Motor neuron (in vitro differentiated cells): ENCODE data around the gene POLR1A. TPM values are rescaled to one million over a fixed set of nuclear protein-coding genes. Genes with fewer than 3 reads are reported as not detected.

Experiments
- ATAC-seq, 8 experiments: fragments of 200-7000 bp; cut with Tn5 transposase; replicated peaks in 6 of 8; 2 replicates each; pipeline ENCODE4 v1.8.0; 2021; ENCODE audit warnings: mild to moderate bottlenecking in 8 of 8, moderate library complexity in 8 of 8
- H3K27ac ChIP-seq, 2 donors: fragments of 250-450 bp; sonication (Bioruptor Pico); 2 replicates each; pipeline ENCODE4 v1.9.0; 2021; ENCODE audit warnings: antibody characterized with exemption in 2 of 2, mild to moderate bottlenecking in 2 of 2, moderate library complexity in 1 of 2
- H3K4me1 ChIP-seq, 2 donors: fragments of 250-450 bp; sonication (Bioruptor Pico); replicated peaks in 1 of 2; 2 replicates each; pipeline ENCODE4 v1.6.1; 2021; ENCODE audit warnings: antibody characterized with exemption in 2 of 2, mild to moderate bottlenecking in 2 of 2, moderate library complexity in 1 of 2
- H3K4me3 ChIP-seq, 5 donors: fragments of 250-450 bp; sonication (Bioruptor Pico); 2 replicates each; pipeline ENCODE4 v1.9.0; 2021; ENCODE audit warnings: antibody characterized with exemption in 5 of 5, mild to moderate bottlenecking in 5 of 5, moderate library complexity in 4 of 5
- WGBS, 10 experiments: fragments of 450-650 bp; shearing (Covaris generic); methylation state at CpG; one replicate each; pipeline ENCODE4 v1.0.0; 2022; 5-methylcytosine and 5-hydroxymethylcytosine counted together
- in situ Hi-C, 9 experiments: fragments of 400-800 bp; cut with MboI; loops; one replicate each; pipeline ENCODE4 v1.15.0; 2021; ENCODE audit warnings: low sequenced_read_pairs in 9 of 9, low pct_unique_long_range_greater_than_20kb in 2 of 9; ENCODE audit not compliant: unreplicated experiment in 9 of 9
- total RNA-seq, 8 experiments: library from RNA; unstranded; fragments of 300-600 nt; gene quantifications; 2 replicates each; pipeline versions ENCODE4 v1.2.3 to v1.2.4, GENCODE V29; 2022

The POLR1A gene
- total RNA-seq, 8 experiments from 2014 or later = 9.5 to 44.6 (median 19.2) TPM

DNA sequence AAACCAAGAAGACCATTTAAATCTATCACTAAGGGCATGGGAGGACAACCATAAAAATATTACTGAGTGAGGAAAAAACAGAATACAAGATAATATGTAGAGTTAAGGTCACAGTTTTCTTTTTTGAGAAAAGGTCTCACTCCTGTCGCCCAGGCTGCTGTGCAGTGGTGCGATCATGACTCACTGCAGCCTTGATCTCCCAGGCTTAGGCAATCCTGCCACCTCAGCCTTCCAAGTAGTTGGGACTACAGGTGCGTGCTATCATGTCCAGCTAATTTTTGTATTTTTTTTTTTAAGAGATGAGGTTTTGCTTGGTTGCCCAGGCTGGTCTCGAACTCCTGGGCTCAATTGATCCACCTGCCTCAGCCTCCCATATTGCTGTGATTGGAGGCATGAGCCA is 24.0 kb downstream of the POLR1A start:
- no peaks in the 10 kb centered on the region for H3K4me1 ChIP-seq
- ATAC-seq = no peak
- no peak overlapping the region for H3K4me3 ChIP-seq
- in situ Hi-C loops = loop anchor here in 3 of 9 experiments (25.0 kb wide), 1 partner anchor 244 kb away; no protein-coding TSS in a partner anchor
- WGBS, 10 experiments = 87 to 100% (median 100%) methylated on average over 1 to 4 of the region's 4 CpGs; no CpG with 5 or more reads in 2 of the 10 experiments
- H3K27ac ChIP-seq = no peak overlapping the region

GRCh38 chr2:86079981-86080911 is 25.4 kb downstream of the POLR1A start:
- no peaks in the 10 kb centered on the region for H3K4me1 ChIP-seq
- no peak overlapping the region for H3K27ac ChIP-seq
- in situ Hi-C loops = loop anchor here in 5 of 9 experiments (5.0 to 25.0 kb wide), 3 partner anchors 243 to 255 kb away; no protein-coding TSS in a partner anchor
- 8 to 100% (median 84%) methylated on average over 1 to 8 of the region's 14 CpGs; no CpG with 5 or more reads in 2 of the 10 experiments for WGBS, 10 experiments
- H3K4me3 ChIP-seq = no peak overlapping the region
- peak; percentile 80 to 94 (median 86) for ATAC-seq

DNA sequence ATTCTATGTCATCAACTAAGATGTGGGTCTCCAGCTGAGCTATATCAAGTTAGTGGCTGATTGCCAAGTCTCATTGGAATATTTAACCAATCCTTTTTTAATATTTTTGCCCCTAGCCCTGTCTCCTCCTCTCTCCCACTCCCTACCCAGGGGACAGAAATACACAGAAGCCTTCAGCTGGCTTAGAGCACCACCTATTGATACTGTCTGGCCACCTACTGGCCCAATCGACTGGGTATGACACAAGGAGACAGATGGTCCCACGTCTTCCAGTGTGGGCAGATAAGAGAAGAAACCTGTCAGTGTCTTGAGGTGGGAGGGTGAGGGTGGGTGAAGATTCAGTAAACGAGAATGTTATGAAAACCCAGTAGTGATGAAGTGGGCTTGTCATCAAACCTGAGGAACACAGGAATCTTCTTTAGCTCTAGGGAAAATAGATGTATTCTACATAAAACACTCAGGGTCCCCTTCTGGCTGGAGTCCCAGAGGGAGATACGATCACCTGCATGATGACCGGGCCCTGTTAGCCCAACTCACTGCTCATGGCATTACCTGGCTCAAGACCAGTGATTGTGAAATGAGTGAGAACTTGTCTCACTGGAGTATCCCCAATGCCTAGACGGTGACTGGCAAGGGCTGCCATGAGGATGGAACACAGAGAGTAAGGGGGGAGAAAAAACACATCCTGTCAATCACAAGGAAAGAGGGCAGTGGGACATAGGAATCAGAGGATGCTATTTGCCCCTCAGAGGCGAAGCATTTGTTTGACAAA is 26.7 kb downstream of the POLR1A start:
- Histone ChIP-seq H3K4me1 (no peaks in the 10 kb centered on the region), H3K27ac (no peak overlapping the region), H3K4me3 (no peak overlapping the region)
- peak in 4 of 8 experiments; percentile 39 to 72 (median 47) for ATAC-seq
- in situ Hi-C loops = loop anchor here in 5 of 9 experiments (5.0 to 25.0 kb wide), 3 partner anchors 242 to 254 kb away; no protein-coding TSS in a partner anchor
- 20 to 100% (median 71%) methylated on average over 1 to 4 of the region's 7 CpGs; no CpG with 5 or more reads in 3 of the 10 experiments for WGBS, 10 experiments

GRCh38 chr2:86075886-86076285 is 29.8 kb downstream of the POLR1A start:
- H3K27ac ChIP-seq = no peak overlapping the region
- in situ Hi-C loops = loop anchor here in 5 of 9 experiments (5.0 to 25.0 kb wide), 3 partner anchors 239 to 251 kb away; no protein-coding TSS in a partner anchor
- no peak overlapping the region for H3K4me3 ChIP-seq
- no peaks in the 10 kb centered on the region for H3K4me1 ChIP-seq
- ATAC-seq = no peak
- 96 to 100% (median 100%) methylated on average over 1 to 4 of the region's 5 CpGs; no CpG with 5 or more reads in 3 of the 10 experiments for WGBS, 10 experiments

DNA sequence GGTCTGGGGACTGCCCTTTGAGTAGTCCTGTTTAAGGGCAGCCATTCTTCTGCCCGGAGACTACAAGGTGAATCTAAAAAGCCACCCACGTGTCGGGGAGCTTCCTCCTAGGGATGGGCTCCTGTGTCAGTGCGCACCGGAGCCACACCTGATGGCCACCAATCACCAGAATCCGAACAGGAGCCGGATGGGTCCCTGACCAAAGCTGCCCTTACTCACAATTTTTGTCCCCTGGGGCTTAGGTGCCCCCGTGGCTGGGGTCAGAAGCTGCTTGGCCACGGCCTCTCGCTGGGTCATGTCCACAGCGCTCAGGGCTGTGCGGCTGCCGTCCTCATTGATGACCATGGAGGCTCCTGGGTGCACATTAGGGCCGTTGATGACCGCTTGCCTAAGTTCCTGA is 30.9 kb downstream of the POLR1A start:
- in situ Hi-C loops = loop anchor here in 5 of 9 experiments (5.0 to 25.0 kb wide), 3 partner anchors 238 to 250 kb away; no protein-coding TSS in a partner anchor
- no peak for ATAC-seq
- Histone ChIP-seq H3K4me3 (no peak overlapping the region), H3K4me1 (no peaks in the 10 kb centered on the region), H3K27ac (no peak overlapping the region)
- WGBS, 10 experiments = 60 to 100% (median 88%) methylated on average over 2 to 9 of the region's 15 CpGs; no CpG with 5 or more reads in 6 of the 10 experiments

DNA sequence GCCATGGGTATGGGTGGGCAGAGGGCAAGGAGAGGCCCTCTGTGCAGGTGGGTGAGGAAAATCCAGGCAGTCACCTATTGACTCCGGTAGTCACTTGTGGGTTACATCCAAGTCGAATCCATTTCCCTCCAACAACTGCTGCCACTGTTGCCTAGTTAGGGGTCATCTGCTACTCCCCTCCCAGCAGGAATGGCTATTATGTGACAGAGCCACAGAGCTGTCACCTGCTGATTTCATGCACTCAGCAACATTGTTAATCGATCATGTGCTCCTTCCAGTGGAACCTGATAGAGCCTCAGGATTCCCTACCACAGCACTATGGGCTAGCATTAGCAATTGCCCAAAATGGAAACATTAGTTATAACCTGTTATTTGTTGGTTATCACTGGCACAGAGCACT is 31.4 kb downstream of the POLR1A start:
- no peak overlapping the region for H3K27ac ChIP-seq
- WGBS, 10 experiments = 59 to 100% (median 90%) methylated on average over 1 to 2 of the region's 3 CpGs; no CpG with 5 or more reads in 5 of the 10 experiments
- H3K4me3 ChIP-seq = no peak overlapping the region
- ATAC-seq = no peak
- H3K4me1 ChIP-seq = no peaks in the 10 kb centered on the region
- in situ Hi-C loops = loop anchor here in 1 of 9 experiments (10.0 kb wide), 1 partner anchor 249 kb away; no protein-coding TSS in a partner anchor

GRCh38 chr2:86073225-86073624 is 32.5 kb downstream of the POLR1A start:
- no peak overlapping the region for H3K4me3 ChIP-seq
- no peak for ATAC-seq
- no peaks in the 10 kb centered on the region for H3K4me1 ChIP-seq
- H3K27ac ChIP-seq = no peak overlapping the region
- in situ Hi-C loops = loop anchor here in 1 of 9 experiments (10.0 kb wide), 1 partner anchor 248 kb away; no protein-coding TSS in a partner anchor
- 83 to 100% (median 100%) methylated on average over 1 of the region's 1 CpG; no CpG with 5 or more reads in 7 of the 10 experiments for WGBS, 10 experiments

DNA sequence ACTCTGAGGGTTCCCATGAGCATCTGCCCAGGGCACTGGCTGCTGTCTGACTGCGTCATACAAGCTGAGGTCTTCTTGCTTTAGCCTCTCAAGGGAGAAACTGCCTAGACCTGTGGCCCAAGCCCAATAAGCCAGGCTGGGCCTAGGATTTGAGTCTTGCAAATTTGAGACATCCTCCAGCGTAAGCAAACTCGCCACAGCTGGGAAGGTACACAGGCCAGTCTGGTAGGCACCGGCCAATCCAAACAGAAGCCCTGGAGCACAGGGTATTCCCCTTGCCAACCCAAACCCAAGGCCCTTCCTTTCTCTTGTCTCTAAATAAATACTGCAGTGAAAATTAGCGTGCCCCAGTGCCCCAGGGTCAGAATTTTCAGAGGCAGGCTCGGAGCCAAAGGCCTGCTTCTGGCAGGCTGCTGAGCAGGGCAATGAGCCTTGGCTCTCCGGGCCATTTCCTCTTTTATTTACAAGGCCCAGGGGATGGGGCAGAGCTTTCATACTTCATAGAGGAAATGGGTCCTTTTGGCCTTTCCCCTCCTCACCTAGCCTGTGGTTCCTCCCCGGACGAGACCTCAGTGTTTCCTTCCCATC is 33.3 kb downstream of the POLR1A start:
- no peaks in the 10 kb centered on the region for H3K4me1 ChIP-seq
- H3K4me3 ChIP-seq = no peak overlapping the region
- ATAC-seq = peak in 2 of 8 experiments; percentile 83 to 88
- H3K27ac ChIP-seq = no peak overlapping the region
- whole genome bisulfite sequencing, 10 experiments = 20 to 100% (median 84%) methylated on average over 1 to 8 of the region's 9 CpGs; no CpG with 5 or more reads in 2 of the 10 experiments
- in situ Hi-C loops = loop anchor here in 1 of 9 experiments (10.0 kb wide), 1 partner anchor 248 kb away; no protein-coding TSS in a partner anchor

DNA sequence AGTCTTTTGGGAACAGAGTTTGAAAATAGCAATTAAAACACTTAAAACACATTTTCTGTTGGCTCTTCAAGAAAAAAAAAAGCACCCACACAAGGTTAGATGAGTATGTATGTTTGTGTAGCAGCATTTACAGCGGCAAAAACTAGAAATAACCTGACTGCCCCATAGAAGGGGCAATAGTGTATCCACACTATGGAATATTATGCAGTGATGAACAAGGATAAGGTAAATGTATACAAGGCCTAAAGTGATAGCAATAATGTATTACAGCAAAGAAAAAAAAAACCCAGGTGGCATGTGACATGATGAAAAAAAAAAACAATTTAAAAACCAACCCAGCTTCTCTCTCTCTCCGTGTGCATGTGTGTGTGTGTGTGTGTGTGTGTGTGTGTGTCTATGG is 34.8 kb downstream of the POLR1A start:
- 80 to 100% (median 88%) methylated on average over 1 to 2 of the region's 2 CpGs; no CpG with 5 or more reads in 1 of the 10 experiments for WGBS, 10 experiments
- no peak for ATAC-seq
- Histone ChIP-seq H3K27ac (no peak overlapping the region), H3K4me3 (no peak overlapping the region), H3K4me1 (no peaks in the 10 kb centered on the region)
- in situ Hi-C loops = loop anchor here in 1 of 9 experiments (10.0 kb wide), 1 partner anchor 246 kb away; no protein-coding TSS in a partner anchor

GRCh38 chr2:86069783-86070339 is 35.8 kb downstream of the POLR1A start:
- 60 to 100% (median 93%) methylated on average over 1 to 10 of the region's 16 CpGs; no CpG with 5 or more reads in 3 of the 10 experiments for WGBS, 10 experiments
- Histone ChIP-seq H3K4me1 (no peaks in the 10 kb centered on the region), H3K27ac (no peak overlapping the region), H3K4me3 (no peak overlapping the region)
- ATAC-seq = no peak
- in situ Hi-C loops = loop anchor here in 1 of 9 experiments (10.0 kb wide), 1 partner anchor 245 kb away; no protein-coding TSS in a partner anchor

GRCh38 chr2:86069091-86069685 is 36.5 kb downstream of the POLR1A start:
- peak in 1 of 8 experiments; percentile 38 for ATAC-seq
- in situ Hi-C loops = no loop called here
- Histone ChIP-seq H3K4me1 (no peaks in the 10 kb centered on the region), H3K27ac (no peak overlapping the region), H3K4me3 (no peak overlapping the region)
- 74 to 100% (median 95%) methylated on average over 2 to 7 of the region's 8 CpGs; no CpG with 5 or more reads in 3 of the 10 experiments for WGBS, 10 experiments
